Psoas muscle (tissue), 8 donors: ENCODE data around the gene CSAG3. TPM values are rescaled to one million over a fixed set of nuclear protein-coding genes. Genes with fewer than 3 reads are reported as not detected.
"Not testable (repeated sequence)": the region's sequence is repeated elsewhere in the genome, so short reads cannot be mapped to it uniquely, and the experiment has no call there.

Source experiments
- ATAC-seq, 4 donors: fragments of 200-7000 bp; cut with Tn5 transposase; one replicate each; pipeline ENCODE4 v1.9.1; 2020; ENCODE audit warnings: moderate library complexity in 3 of 4, mild to moderate bottlenecking in 2 of 4
- DNase-seq, 2 donors: peaks; one replicate each; pipeline ENCODE4 v3.0.0-alpha.2; 2020
- H3K27ac ChIP-seq: fragments of 200-600 bp; one replicate; pipeline ENCODE4 v1.8.0; 2022
- H3K27me3 ChIP-seq, 3 donors: fragments of 200-600 bp in 1 of 3; one replicate each; pipeline versions ENCODE4 v1.6.1 to v1.8.0; 2013 to 2022; ENCODE audit warnings: low read length in 2 of 3, mild to moderate bottlenecking in 2 of 3, moderate library complexity in 1 of 3; ENCODE audit not compliant: insufficient read depth in 3 of 3
- H3K36me3 ChIP-seq, 2 donors: fragments of 200-600 bp in 1 of 2; one replicate each; pipeline versions ENCODE4 v1.6.1 to v1.8.0; 2013 to 2022; ENCODE audit warnings: low read depth in 1 of 2, mild to moderate bottlenecking in 1 of 2, moderate library complexity in 1 of 2; ENCODE audit not compliant: insufficient read depth in 1 of 2
- H3K4me1 ChIP-seq: fragments of 200-600 bp; one replicate; pipeline ENCODE4 v1.8.0; 2022
- H3K4me3 ChIP-seq: fragments of 200-600 bp; one replicate; pipeline ENCODE4 v1.8.0; 2022; ENCODE audit warnings: mild to moderate bottlenecking
- H3K9me3 ChIP-seq: fragments of 200-600 bp; one replicate; pipeline ENCODE4 v1.8.0; 2022
- WGBS, 3 donors: extraction: QIAGEN DNeasy Blood & Tissue Kit; methylation state at CpG; one replicate each; pipeline versions ENCODE4 v1.1.6 to v1.1.7; 2013; 5-methylcytosine and 5-hydroxymethylcytosine counted together
- intact Hi-C, 2 donors: fragments of 100-400 bp; cut with DNase I; formaldehyde crosslinking; loops; one replicate each; pipeline versions ENCODE4 v1.11.0 to v1.14.2; 2022
- polyA plus RNA-seq, 3 donors: library from polyadenylated mRNA; stranded (reverse); fragments of 200-250 nt; gene quantifications; one replicate each; pipeline ENCODE4 v1.2.3, GENCODE V29; 2013
- total RNA-seq, 4 donors: library from RNA; stranded (reverse); fragmentation: NEBNext Ultra II Directional in 2 of 4; extraction: Animal tissue kit (Norgen Biotek cat#: 25700) in 2 of 4; gene quantifications; one replicate each; pipeline versions ENCODE4 v1.2.1 to v1.2.4, GENCODE V29; 2021 to 2023
- TF ChIP-seq, protein P1 (sequence below): fragments of 200-600 bp; IDR thresholded peaks from one replicate; pipeline ENCODE4 v1.8.0; 2022; ENCODE audit warnings: antibody characterized with exemption
- donor health status: healthy with polysubstance abuse.
- donor health status: DM: no; HTN: no; CAD: no; lungs with moderate emphysema.
- donor health status: Bipolar disorder and iron deficiency.
- donor health status: healthy.
- donor health status: DM: yes; HTN: yes; CAD: no.
- donor health status: DM: no; HTN: no; CAD: no.
- donor health status: DM: no; HTN: no; CAD: no.
- donor health status: DM: yes; HTN: yes; CAD: no.

The CSAG3 gene
- total and polyA plus RNA-seq, 7 donors, result not detected

DNA sequence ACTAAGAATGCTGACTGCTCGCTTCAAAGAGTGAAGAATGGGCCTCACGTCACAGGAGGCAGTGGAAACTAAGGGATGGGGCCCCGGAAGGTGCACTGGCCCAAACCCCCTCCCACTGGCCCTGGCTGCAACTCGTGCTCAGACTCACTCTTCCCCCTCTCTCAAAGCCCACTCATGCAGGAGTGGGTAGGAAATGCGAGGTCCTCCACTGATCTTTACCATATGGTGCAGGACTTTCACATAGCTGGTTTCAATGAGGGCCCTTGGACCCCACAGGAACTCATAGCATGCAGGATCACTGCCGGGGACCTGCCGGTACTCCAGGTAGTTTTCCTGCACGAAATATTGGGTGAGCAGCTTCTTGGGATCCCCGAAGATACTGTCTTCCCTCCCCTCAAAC lies 7.5 kb downstream of the CSAG3 start:
- H3K4me3 ChIP-seq, H3K36me3 ChIP-seq, ATAC-seq, H3K9me3 ChIP-seq, H3K27ac ChIP-seq, H3K4me1 ChIP-seq, H3K27me3 ChIP-seq, DNase-seq, intact Hi-C loops: not testable (repeated sequence)
- whole genome bisulfite sequencing, 3 donors, result 67 to 82% (median 76%) methylated on average over 6 to 9 of the region's 9 CpGs

DNA sequence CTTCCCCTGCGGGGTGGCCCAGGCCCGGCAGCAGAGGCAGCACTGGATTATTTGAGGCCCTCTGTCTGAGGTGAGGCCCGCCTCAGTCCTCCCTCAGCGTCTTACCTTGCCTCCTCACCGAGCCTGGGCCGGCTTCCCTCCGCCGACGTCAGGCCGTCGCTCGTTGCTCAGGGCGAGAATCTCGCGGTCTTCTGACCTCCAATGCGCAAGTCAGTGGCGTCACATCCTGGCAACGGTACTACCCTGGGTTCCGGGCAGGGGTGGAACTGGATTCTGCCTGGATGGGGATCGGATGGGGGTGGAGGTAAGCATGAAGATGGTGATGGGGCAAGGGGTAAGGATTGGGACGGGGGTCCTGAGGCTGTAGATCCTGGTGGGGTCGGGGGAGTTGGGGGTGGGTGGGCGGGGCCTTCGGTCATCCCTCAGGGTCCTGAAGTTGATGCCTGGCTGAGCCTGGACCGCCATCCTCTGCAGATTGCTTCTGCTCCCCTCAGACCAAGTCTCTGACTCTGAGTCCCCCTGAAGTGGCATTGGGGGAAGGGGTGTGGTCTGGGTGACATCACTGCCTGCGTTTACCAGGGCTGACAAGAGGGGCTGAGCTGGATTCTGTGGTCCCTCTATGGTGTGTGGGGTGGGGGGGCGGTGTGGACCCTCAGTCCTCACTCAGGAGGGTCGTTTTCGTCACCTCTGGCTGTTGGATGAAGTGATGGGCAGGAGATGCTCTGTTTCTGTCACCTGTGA lies 10.7 kb downstream of the CSAG3 start, which contains the start of gene MAGEA6:
TSS of gene MAGEA6 (minus strand) at position 141 of the 741 bp plus-strand sequence. CDS start 2,039 bp downstream, outside the sequence.
- H3K27ac ChIP-seq, H3K4me3 ChIP-seq, H3K9me3 ChIP-seq, intact Hi-C loops, ATAC-seq, H3K4me1 ChIP-seq, H3K36me3 ChIP-seq, DNase-seq, H3K27me3 ChIP-seq: not testable (repeated sequence)
- WGBS, 3 donors, result 64% methylated on average over 2 of the region's 29 CpGs; no CpG with 5 or more reads in 2 of the 3 donors

DNA sequence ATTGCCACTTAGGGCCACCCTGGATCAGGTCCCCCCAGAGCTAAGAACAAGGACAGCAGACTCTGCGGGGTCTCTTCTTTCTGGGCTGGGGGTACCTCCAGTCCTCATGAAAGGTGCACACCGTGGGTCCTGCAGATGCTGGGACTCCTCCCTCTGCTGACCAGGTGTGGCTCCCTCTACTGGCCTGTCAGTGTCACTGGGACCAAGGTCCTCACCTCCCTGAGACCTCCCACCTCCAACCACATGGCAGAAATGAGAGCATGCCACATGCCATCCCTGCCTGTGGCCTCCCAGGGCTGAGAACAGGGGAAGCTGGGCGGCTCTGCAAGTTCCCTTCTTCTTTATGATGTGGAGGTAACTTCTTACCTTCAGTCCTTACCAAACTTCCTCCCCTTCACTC lies 28.0 kb downstream of the CSAG3 start:
- WGBS, 3 donors, result no CpG with 5 or more reads among the region's 3 CpGs
- DNase-seq, H3K27ac ChIP-seq, intact Hi-C loops, H3K27me3 ChIP-seq, H3K36me3 ChIP-seq, H3K9me3 ChIP-seq, H3K4me1 ChIP-seq, ATAC-seq, H3K4me3 ChIP-seq: not testable (repeated sequence)

DNA sequence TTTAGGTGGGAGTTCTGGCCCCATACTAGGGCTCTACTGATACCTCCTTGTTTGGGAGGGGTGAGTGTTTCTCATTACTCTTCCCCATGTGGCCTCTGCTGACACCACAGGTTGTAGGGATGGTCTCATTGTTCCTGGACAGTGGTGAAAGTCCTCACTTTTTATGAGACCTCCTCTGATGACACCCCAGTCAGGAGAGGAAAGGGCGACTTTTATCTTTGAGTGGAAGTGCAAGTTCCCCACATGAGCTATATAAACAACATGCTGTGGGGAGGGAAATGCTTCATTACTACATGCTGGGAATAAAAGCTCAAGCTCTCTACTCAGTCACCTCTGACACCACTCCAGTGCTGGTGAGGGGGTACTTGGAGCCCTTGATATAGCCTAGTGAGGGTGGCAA lies 39.9 kb downstream of the CSAG3 start:
- H3K36me3 ChIP-seq, result no peaks in the 10 kb centered on the region
- H3K27ac ChIP-seq, result no peak overlapping the region
- H3K4me3 ChIP-seq, result no peak overlapping the region
- no peak for DNase-seq
- TF ChIP-seq, protein P1, sequence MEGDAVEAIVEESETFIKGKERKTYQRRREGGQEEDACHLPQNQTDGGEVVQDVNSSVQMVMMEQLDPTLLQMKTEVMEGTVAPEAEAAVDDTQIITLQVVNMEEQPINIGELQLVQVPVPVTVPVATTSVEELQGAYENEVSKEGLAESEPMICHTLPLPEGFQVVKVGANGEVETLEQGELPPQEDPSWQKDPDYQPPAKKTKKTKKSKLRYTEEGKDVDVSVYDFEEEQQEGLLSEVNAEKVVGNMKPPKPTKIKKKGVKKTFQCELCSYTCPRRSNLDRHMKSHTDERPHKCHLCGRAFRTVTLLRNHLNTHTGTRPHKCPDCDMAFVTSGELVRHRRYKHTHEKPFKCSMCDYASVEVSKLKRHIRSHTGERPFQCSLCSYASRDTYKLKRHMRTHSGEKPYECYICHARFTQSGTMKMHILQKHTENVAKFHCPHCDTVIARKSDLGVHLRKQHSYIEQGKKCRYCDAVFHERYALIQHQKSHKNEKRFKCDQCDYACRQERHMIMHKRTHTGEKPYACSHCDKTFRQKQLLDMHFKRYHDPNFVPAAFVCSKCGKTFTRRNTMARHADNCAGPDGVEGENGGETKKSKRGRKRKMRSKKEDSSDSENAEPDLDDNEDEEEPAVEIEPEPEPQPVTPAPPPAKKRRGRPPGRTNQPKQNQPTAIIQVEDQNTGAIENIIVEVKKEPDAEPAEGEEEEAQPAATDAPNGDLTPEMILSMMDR, result no peak
- 56 to 76% (median 73%) methylated on average over 1 of the region's 1 CpG for WGBS, 3 donors
- H3K27me3 ChIP-seq, result peaks cover 0 to under 1% (median 0%) of the 10 kb centered on the region in 3 donors
- no peaks in the 10 kb centered on the region for H3K4me1 ChIP-seq
- intact Hi-C loops, result no loop called here
- ATAC-seq, result no peak
- no peaks in the 10 kb centered on the region for H3K9me3 ChIP-seq

DNA sequence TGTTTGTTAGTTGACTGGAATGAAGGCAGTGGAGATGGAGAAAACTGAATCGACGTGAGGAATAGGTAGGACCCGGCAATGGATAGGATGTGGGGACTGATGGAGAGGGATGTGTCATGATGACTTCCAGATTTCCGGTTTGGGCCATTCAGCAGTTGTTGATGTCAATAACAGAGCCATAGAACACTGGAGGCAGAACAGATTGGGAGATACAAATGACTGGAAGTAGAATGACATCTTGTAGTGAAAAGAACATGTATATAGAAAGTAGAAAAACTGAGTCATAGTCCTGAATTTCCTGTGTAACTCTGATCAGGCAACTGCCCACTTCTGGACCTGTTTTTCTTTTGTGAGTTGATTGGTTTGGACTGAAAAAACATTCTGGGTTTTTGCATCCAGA lies 47.0 kb downstream of the CSAG3 start:
- no peak overlapping the region for H3K4me3 ChIP-seq
- ATAC-seq, result no peak
- H3K27me3 ChIP-seq, result peaks cover 0 to 11% (median 0%) of the 10 kb centered on the region in 3 donors
- no peaks in the 10 kb centered on the region for H3K9me3 ChIP-seq
- TF ChIP-seq, protein P1, result no peak
- intact Hi-C loops, result no loop called here
- H3K27ac ChIP-seq, result no peak overlapping the region
- no peaks in the 10 kb centered on the region for H3K4me1 ChIP-seq
- 60 to 74% (median 73%) methylated on average over 4 of the region's 4 CpGs for WGBS, 3 donors
- H3K36me3 ChIP-seq, result no peaks in the 10 kb centered on the region
- DNase-seq, result no peak

Other genes starting within 250 kb of the CSAG3 start
- not detected for gene GABRQ, start 121.3 kb upstream of the CSAG3 start, total RNA-seq
- gene GABRQ, start 121.3 kb upstream of the CSAG3 start, polyA plus RNA-seq, result not detected
- gene MAGEA3, start 60.4 kb upstream of the CSAG3 start, total RNA-seq, result not detected
- gene MAGEA3, start 60.4 kb upstream of the CSAG3 start, polyA plus RNA-seq, result not detected
- gene CSAG2, start 49.9 kb upstream of the CSAG3 start, total RNA-seq, result not detected
- gene CSAG2, start 49.9 kb upstream of the CSAG3 start, polyA plus RNA-seq, result not detected
- not detected for gene MAGEA2B, start 44.6 kb upstream of the CSAG3 start, total RNA-seq
- not detected for gene MAGEA2B, start 44.6 kb upstream of the CSAG3 start, polyA plus RNA-seq
- not detected for gene CSAG1, start 25.5 kb upstream of the CSAG3 start, total RNA-seq
- under 1 TPM in 1 of 3 donors, not detected in 2; 0.04 TPM for gene CSAG1, start 25.5 kb upstream of the CSAG3 start, polyA plus RNA-seq
- gene MAGEA12, start 25.5 kb upstream of the CSAG3 start, total RNA-seq, result not detected
- not detected for gene MAGEA12, start 25.5 kb upstream of the CSAG3 start, polyA plus RNA-seq
- not detected for gene MAGEA2, start 5.4 kb upstream of the CSAG3 start, total RNA-seq
- not detected for gene MAGEA2, start 5.4 kb upstream of the CSAG3 start, polyA plus RNA-seq
- gene MAGEA6, start 10.5 kb downstream of the CSAG3 start, total RNA-seq, result not detected
- gene MAGEA6, start 10.5 kb downstream of the CSAG3 start, polyA plus RNA-seq, result not detected
- 10 to 100 TPM in 3 of 4 donors, 1 to 10 TPM in 1; 9.2 to 15.0 (median 12.4) TPM for gene CETN2, start 71.5 kb downstream of the CSAG3 start, total RNA-seq
- 10 to 100 TPM; 15.4 to 29.8 (median 16.2) TPM for gene CETN2, start 71.5 kb downstream of the CSAG3 start, polyA plus RNA-seq
- 1 to 10 TPM; 5.3 to 9.3 (median 7.5) TPM for gene NSDHL, start 71.8 kb downstream of the CSAG3 start, total RNA-seq
- 10 to 100 TPM in 2 of 3 donors, 1 to 10 TPM in 1; 8.1 to 18.7 (median 11.5) TPM for gene NSDHL, start 71.8 kb downstream of the CSAG3 start, polyA plus RNA-seq
- 1 to 10 TPM; 1.3 to 1.5 (median 1.4) TPM for gene ZNF185, start 138.8 kb downstream of the CSAG3 start, total RNA-seq
- gene ZNF185, start 138.8 kb downstream of the CSAG3 start, polyA plus RNA-seq, result 1 to 10 TPM in 1 of 3 donors, under 1 TPM in 2; 0.79 to 1.1 (median 0.79) TPM
- gene PNMA5, start 234.9 kb downstream of the CSAG3 start, total RNA-seq, result not detected
- not detected for gene PNMA5, start 234.9 kb downstream of the CSAG3 start, polyA plus RNA-seq